ENCODE data around the gene FAIM2. TPM values are rescaled to one million over a fixed set of nuclear protein-coding genes. Genes with fewer than 3 reads are reported as not detected.

Gene FAIM2
- total RNA-seq, 2 experiments from 2014 or later, result 0.22 to 0.56 TPM

- CTCF ChIA-PET, result interaction anchor here (1.1 to 3.6 kb wide), 5 partner anchors 75 to 259 kb away, joined by 3 to 17 read pairs (median 4); no protein-coding TSS in a partner anchor
Measured at GRCh38 chr12:49870501-49871262, 33.0 kb downstream of the FAIM2 start.

DNA sequence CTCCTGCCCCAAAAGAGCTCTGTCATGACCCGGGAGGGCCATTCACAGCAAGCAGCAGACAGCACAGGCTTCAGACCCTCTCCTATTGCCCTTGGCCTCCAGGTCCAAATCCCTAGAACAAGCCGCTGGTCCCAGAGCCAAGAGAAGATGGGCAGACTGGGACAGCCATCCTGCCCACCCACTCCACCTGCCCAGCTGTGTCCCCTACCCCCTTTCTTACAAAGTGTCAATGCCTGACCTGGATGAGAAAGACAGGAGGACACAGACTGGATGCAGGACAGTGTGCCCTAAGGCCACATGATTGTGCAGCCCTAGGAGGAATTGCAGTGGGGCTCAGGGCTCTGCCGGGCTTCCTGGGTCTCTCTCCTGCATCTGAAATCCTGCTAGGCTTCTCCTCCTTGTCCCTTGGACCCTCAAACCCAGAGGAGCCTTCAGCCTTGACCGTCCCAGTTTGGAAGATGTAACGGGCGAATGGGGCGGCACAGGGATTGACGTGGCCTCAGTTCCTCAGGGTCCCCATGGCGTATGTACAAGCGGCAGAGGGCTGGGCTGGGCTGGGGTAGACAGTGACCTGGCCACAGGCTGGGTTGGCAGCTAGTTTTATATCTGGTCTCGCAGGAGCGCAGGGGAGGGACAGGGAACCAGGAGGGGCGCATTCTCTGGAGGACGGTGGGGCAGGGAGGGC is 33.7 kb downstream of the FAIM2 start:
- Mint-ChIP-seq H3K27ac (no peak overlapping the region), H3K36me3 (ENCODE audit: low read depth) (no peaks in the 10 kb centered on the region), H3K4me1 (ENCODE audit: low read depth) (no peaks in the 10 kb centered on the region), H3K9me3 (no peaks in the 10 kb centered on the region), H3K27me3 (no peaks in the 10 kb centered on the region), H3K4me3 (no peak overlapping the region)
- no peak for TF ChIP-seq CTCF (IDR thresholded peaks at IDR 0.05)
- intact Hi-C loops (cut with micrococcal nuclease), result no loop called here
- no peak for ATAC-seq
- POLR2A ChIA-PET, result interaction anchor here (0.6 to 1.1 kb wide), 3 partner anchors 15 to 166 kb away, joined by 3 read pairs; no protein-coding TSS in a partner anchor
- no peak for DNase-seq
- CTCF ChIA-PET, result interaction anchor here (1.1 to 5.0 kb wide), 7 partner anchors 16 to 201 kb away, joined by 3 to 43 read pairs (median 4); no protein-coding TSS in a partner anchor

More at GRCh38 chr12:49870501-49871262, 33.0 kb downstream of the FAIM2 start:
- intact Hi-C loops (cut with micrococcal nuclease), result no loop called here
- no peaks in the 10 kb centered on the region for H3K9me3 Mint-ChIP-seq
- POLR2A ChIA-PET, result interaction anchor here (0.6 kb wide), 1 partner anchor 43 kb away, joined by 3 read pairs; no protein-coding TSS in a partner anchor
- H3K4me3 Mint-ChIP-seq, result no peak overlapping the region
- H3K27ac Mint-ChIP-seq, result no peak overlapping the region
- H3K4me1 Mint-ChIP-seq (ENCODE audit: low read depth), result no peaks in the 10 kb centered on the region
- no peak for TF ChIP-seq CTCF (IDR thresholded peaks at IDR 0.05)
- H3K36me3 Mint-ChIP-seq (ENCODE audit: low read depth), result no peaks in the 10 kb centered on the region
- DNase-seq (no peak), ATAC-seq (no peak)
- no peaks in the 10 kb centered on the region for H3K27me3 Mint-ChIP-seq

DNA sequence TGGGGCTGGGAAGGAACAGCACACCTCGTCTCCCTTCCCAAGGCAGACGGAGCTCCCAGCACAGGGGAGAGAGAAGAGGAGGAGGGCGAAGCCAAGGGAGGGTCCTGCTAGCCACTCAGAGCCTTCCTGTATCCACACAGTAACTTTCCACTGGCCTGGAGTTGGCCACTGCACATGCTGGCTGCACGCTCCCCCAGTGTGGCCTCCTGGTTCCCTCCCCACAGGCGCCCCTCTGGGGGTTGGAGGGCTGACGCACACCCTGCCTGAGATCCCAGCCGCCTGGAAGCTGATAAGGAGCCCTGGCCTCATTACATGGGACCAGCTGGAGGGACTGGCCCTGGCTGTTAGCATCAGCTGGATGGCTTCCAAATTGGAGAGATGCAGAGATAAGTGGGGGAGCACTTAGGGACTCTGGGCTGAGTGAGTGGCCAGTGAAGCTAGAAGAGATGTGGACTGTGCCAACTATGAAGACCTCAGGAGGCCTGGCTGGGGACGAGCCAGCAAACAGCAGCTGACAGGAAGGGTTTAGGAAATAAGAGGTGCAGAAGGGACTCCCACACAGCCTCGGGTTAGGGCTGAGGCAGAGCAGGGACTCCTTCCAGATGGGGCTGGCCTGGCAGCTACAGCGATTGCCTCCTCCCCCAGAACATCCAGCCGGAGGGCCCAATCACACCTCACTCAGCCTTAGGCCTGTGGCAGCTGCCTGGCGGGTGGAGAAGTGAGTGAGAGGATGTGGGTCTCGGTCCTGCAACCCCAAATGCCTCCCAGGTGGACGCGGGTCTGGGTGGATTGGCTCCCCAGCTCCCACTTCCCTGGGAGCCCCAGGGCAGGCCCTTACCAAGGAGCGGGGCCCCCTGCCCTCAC is 34.5 kb downstream of the FAIM2 start:
- Mint-ChIP-seq H3K4me3 (no peak overlapping the region), H3K36me3 (ENCODE audit: low read depth) (no peaks in the 10 kb centered on the region), H3K4me1 (ENCODE audit: low read depth) (no peaks in the 10 kb centered on the region), H3K9me3 (no peaks in the 10 kb centered on the region), H3K27ac (no peak overlapping the region), H3K27me3 (no peaks in the 10 kb centered on the region)
- intact Hi-C loops (cut with micrococcal nuclease), result no loop called here
- ATAC-seq (no peak), DNase-seq (no peak)
- POLR2A ChIA-PET, result interaction anchor here (1.0 to 1.1 kb wide), 2 partner anchors 16 to 165 kb away, joined by 3 read pairs; no protein-coding TSS in a partner anchor
- CTCF ChIA-PET, result interaction anchor here (0.6 to 5.0 kb wide), 8 partner anchors 17 to 128 kb away, joined by 3 to 43 read pairs (median 4); partner anchors contain the start of genes BCDIN3D and TMBIM6
- no peak for TF ChIP-seq CTCF (IDR thresholded peaks at IDR 0.05)

DNA sequence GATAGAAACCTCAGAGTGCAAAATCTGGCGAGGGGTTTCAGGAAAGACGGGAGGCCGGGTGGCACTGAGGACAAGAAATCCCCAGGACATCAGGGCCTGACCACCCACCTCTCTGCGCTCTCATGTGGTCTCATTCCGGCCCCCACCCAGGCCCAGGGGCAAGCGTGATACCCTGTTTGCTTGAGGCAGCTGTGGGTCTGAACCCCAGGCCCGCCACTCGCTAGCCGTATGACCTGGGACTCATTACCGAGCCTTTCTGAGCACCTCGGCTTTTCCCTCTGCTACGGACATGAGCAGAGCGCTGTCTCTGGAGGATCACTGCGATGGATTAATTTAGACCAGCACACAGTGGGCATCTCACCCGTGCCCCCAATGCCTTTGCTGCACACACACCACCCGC is 35.3 kb downstream of the FAIM2 start:
- Mint-ChIP-seq H3K27me3 (no peaks in the 10 kb centered on the region), H3K9me3 (no peaks in the 10 kb centered on the region), H3K27ac (no peak overlapping the region), H3K4me3 (no peak overlapping the region), H3K4me1 (ENCODE audit: low read depth) (no peaks in the 10 kb centered on the region), H3K36me3 (ENCODE audit: low read depth) (no peaks in the 10 kb centered on the region)
- no peak for TF ChIP-seq CTCF (IDR thresholded peaks at IDR 0.05)
- ATAC-seq, result no peak
- intact Hi-C loops (cut with micrococcal nuclease), result no loop called here
- no peak for DNase-seq
- ChIA-PET POLR2A (no interaction called here), CTCF (interaction anchor here (0.6 to 5.0 kb wide), 16 partner anchors 11 to 174 kb away, joined by 3 to 43 read pairs (median 4); partner anchors contain the start of genes BCDIN3D, NCKAP5L and TMBIM6)

Measured in activated CD8-positive, alpha-beta T cell treated with anti-CD3 and anti-CD28 coated beads for 36 hours (primary cell).